GM18858 (cell line): ENCODE data around the gene GON7.
"Not testable (repeated sequence)": the region's sequence is repeated elsewhere in the genome, so short reads cannot be mapped to it uniquely, and the experiment has no call there.

ENCODE experiments used
- ATAC-seq: cut with Tn5 transposase; IDR thresholded peaks from one replicate; pipeline ENCODE4 v1.9.1; 2021; ENCODE audit not compliant: unreplicated experiment

Gene GON7

DNA sequence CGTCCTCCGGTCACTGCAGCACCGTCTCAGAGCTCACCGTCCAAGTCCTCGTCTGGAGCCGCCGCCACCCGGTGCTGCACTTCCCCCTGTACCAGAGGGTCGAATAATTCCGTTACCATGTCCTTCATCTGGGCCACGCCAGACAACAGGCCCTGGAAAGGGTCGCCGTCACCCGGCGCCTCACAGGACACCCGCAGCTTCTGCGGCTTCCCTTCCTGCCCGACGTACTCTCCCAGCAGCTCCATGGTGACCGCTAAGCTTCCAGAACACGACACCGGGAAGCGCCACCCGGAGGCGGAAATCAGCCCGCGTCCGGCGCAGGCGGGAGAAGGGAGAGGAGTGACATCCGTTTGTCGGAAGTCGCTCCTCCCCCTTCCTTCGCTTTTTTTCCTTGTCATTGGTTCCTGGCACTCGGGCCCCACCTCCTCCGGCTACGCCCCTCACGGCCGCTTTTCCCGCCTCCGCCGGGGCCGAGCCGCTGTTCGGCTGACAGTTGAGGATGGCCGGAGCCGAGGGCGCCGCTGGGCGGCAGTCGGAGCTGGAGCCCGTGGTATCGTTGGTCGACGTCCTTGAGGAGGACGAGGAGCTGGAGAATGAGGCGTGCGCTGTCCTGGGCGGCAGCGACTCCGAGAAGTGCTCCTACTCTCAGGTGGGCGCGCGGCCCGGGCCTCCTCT, at the start of gene GON7, which contains the start of gene UBR7:
Gene GON7 (minus strand): TSS at position 273 of the 675 bp plus-strand sequence. CDS start 28 bp downstream, at position 245.
Gene UBR7 (plus strand): TSS at position 464 of the 675 bp plus-strand sequence. CDS start 36 bp downstream, at position 500.
- peak; percentile 75 for ATAC-seq

DNA sequence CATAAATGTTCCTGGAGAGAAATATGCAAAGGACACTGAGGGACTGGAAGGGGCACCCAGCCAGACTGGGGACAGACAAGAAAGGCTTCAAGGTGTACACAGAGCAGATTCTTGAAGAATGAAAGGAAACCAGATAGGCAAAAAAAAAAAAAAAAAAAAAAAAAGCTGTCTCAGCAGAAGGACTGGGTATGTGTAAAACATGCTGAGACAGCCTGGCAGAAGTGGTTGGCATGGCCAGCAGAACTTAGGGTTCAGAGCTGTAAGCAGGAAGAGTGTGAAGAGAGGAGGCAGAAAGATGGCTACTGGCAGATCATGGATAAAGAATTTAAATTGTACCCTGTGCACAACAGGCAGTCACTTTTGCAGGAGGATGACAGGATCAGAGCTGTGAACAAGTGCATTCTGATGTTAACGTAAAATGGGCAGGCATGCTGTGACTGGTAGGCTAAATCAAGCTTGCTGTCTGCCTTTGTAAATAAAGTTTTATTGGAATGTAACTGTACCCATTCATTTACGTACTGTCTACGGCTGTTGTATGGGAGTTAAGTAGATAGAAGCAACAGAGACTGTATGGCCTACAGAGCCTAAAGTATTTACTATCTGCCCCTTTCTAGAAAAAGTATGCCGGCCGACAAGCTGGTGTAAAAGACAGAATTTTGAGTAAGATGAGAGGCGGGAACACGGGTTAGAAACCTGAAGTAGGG, 42.4 kb upstream of the GON7 start:
- no peak for ATAC-seq

- no peak for ATAC-seq
Observed at GRCh38 chr14:93246534-93246933, 39.7 kb upstream of the GON7 start.

DNA sequence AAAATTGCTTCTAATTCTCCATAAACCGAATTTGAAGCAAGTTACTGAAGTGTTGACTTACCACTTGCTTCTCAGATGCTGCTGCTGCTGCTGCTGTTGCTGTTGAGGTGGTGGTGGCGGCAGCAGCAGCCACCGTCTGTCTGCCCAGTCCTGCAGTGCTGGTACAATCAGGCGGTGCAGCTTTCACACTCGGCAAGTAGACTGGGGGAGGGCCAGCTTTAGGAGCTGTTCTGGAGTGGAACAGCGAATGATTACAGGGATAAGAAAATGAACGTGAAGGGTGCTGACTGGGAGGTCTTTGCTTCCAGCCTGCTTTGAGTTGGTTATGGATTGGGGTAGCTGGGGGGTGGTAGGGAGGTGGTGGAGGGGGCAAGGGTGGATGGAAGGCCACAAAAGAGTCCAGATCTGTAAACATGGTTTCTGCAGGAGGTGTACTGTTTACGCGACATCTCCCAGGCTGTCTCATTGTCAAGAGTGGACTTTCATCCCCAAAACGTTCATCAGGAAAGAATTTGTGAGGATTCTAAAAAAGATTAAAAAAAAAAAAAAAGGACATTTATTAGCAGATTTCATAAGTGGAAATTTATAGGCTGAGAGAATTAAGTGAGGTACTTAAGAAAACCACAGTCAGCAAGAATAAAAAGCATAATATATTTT, 39.0 kb upstream of the GON7 start:
- no peak for ATAC-seq

GRCh38 chr14:93240678-93241000, 33.8 kb upstream of the GON7 start:
- no peak for ATAC-seq

- no peak for ATAC-seq
Observed at GRCh38 chr14:93239869-93240677, 33.2 kb upstream of the GON7 start.

GRCh38 chr14:93234798-93235197, 27.9 kb upstream of the GON7 start:
- ATAC-seq, result no peak

DNA sequence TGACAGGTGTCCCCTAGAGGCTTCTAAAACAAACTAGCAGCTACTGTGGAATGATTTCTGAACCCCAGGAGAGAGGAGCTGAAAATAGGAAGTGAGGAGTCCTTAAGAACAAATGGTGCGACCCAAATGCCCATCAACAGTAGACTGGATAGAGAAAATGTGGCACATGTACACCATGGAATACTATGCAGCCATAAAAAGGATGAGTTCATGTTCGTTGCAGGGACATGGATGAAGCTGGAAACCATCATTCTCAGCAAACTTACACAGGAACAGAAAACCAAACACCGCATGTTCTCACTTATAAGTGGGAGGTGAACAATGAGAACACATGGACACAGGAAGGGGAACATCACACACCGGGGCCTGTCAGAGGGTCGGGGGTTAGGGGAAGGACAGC, 26.2 kb upstream of the GON7 start:
- ATAC-seq, result not testable (repeated sequence)

DNA sequence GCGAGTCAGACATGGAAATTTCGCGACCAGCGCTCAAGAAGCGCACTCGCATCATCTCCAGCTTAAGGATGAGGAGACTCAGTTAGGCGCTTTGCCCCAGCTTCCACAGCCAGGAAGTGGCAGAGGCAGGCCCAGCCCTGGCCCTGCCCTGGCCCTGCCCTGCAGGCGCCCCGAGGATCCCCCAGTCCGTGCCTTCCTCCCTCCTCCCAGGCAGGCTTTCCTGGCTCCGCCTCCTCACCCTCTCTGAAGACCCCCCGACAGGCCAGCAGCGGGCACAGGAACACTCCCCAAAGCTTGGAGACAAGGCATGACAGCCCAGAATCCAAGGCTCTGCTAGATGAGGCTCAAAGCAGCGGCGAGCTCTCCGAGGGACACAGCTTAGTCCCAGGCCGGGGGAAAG, 25.3 kb upstream of the GON7 start:
- ATAC-seq, result no peak

- ATAC-seq, result no peak
Observed at GRCh38 chr14:93231129-93231979, 24.5 kb upstream of the GON7 start.

- no peak for ATAC-seq
Observed at GRCh38 chr14:93230539-93230938, 23.7 kb upstream of the GON7 start.

GRCh38 chr14:93228550-93228949, 21.7 kb upstream of the GON7 start:
- ATAC-seq, result no peak

- ATAC-seq, result no peak
Observed at GRCh38 chr14:93223565-93223964, 16.7 kb upstream of the GON7 start.

DNA sequence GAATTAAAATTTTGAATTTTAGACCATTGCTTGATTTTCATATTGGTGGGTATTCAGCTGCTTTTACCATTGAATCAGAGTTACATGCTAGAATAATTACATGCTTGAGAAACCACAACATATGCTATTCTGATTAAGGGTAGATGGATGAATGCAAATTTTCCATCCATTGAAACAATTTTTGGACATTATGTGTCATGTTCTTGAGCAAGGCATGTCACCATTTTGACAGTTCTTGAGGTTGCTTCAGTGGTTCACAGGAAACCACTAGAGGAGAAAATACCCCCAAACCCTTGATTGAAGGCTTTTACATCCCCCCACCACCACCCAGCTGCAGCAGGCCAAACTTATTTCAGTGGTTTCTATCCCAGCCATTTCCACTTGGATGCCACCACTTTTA, 13.6 kb upstream of the GON7 start:
- no peak for ATAC-seq

- no peak for ATAC-seq
Observed at GRCh38 chr14:93219103-93219726, 12.3 kb upstream of the GON7 start.

GRCh38 chr14:93214598-93214997, 7.7 kb upstream of the GON7 start:
- no peak for ATAC-seq

DNA sequence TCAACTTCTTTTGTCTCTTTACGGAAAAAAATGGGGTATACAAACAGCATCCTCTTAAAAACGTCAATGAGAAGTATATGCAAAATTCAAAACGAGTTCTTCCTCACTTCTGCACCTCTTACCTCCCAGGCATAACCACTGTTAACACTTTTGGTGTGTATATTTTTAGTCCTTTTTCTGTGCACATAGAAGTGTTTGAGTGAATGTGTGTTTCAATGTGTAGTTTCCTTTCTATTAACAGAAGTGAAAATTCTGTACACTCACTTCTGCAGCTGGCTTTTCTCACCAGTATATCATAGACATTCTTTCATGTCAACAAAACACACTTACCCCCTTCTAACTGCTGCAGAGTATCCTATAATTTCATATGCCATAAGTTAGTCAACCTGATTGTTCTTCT, 5.6 kb upstream of the GON7 start:
- ATAC-seq, result peak; percentile 76

- peak; percentile 14 for ATAC-seq
Observed at GRCh38 chr14:93207468-93208308, 823 bp upstream of the GON7 start.

DNA sequence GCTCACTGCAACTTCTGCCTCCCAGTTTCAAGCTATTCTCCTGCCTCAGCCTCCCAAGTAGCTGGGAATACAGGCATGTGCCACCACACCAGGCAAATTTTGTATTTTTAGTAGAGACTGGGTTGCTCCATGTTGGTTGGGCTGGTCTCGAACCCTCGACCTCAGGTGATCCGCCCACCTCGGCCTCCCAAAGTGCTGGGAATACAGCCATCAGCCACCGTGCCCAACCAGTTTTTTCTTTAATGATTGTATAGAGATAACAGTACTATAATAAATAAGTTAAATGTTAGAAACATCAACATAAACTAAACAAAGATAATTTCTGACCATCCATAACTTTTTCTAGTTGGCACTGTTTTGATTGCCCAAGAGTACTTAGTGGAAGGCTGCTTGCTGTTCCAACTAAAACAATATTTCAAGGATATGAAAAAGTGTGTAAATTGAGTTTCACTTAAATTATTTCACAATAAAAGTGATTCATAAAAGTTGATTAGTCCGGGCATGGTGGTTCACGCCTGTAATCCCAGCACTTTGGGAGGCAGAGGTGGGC, 5.6 kb downstream of the GON7 start:
- no peak for ATAC-seq
